C4-2B (cell line): Measurements from ENCODE around the gene IFITM5.

Source experiments
- ZFX ChIP-seq: fragments of 450-650 bp; IDR thresholded peaks from 2 replicates; pipeline ENCODE4 v1.6.1; 2017
- TF ChIP-seq, protein P1 (sequence below): fragments of 450-650 bp; conservative IDR thresholded peaks from 2 replicates; pipeline ENCODE4 v1.5.1; 2017; ENCODE audit warnings: mild to moderate bottlenecking

DNA sequence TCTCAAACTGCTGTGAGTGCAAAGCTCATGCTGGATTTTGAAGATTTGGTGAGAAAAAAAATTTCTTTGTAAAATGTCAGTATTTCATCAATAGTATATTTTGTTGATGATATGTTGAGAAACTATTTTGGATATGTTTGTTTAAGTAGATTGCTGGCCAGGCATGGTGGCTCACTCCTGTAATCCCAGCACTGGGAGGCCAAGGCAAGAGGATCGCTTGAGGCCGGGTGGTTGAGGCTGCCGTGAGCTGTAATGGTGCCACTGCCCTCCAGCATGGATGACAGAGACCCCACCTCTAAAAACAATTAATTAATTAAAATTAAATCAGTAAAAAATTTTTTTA, 28.2 kb upstream of the IFITM5 start:
- TF ChIP-seq, protein P1, sequence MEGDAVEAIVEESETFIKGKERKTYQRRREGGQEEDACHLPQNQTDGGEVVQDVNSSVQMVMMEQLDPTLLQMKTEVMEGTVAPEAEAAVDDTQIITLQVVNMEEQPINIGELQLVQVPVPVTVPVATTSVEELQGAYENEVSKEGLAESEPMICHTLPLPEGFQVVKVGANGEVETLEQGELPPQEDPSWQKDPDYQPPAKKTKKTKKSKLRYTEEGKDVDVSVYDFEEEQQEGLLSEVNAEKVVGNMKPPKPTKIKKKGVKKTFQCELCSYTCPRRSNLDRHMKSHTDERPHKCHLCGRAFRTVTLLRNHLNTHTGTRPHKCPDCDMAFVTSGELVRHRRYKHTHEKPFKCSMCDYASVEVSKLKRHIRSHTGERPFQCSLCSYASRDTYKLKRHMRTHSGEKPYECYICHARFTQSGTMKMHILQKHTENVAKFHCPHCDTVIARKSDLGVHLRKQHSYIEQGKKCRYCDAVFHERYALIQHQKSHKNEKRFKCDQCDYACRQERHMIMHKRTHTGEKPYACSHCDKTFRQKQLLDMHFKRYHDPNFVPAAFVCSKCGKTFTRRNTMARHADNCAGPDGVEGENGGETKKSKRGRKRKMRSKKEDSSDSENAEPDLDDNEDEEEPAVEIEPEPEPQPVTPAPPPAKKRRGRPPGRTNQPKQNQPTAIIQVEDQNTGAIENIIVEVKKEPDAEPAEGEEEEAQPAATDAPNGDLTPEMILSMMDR = no peak
- no peak for TF ChIP-seq ZFX
